SK-N-SH (cell line): ENCODE measurements around the gene ATP1A4.

Source experiments
- EP300 ChIP-seq, 2 experiments: IDR thresholded peaks; 2 replicates each; pipeline versions ENCODE4 v1.4.0 to v1.6.1; 2012; ENCODE audit warnings: borderline replicate concordance in 1 of 2, low read depth in 1 of 2, low read length in 1 of 2
- MXI1 ChIP-seq: IDR thresholded peaks from 2 replicates; pipeline ENCODE4 v1.6.1; 2012; ENCODE audit warnings: mild to moderate bottlenecking, low read depth, low read length, improper control_type of control experiment
- POLR2AphosphoS5 ChIP-seq: IDR thresholded peaks from 2 replicates; pipeline ENCODE4 v1.6.1; 2012; ENCODE audit warnings: low read depth, low read length
- TAF1 ChIP-seq: IDR thresholded peaks from 2 replicates; pipeline ENCODE4 v1.6.1; 2012; ENCODE audit warnings: low read depth, mild to moderate bottlenecking, low read length, moderate library complexity, borderline replicate concordance
- TF ChIP-seq, protein P1 (sequence below): fragments of 150-350 bp; IDR thresholded peaks from 2 replicates; pipeline ENCODE4 v1.6.1; 2016; ENCODE audit warnings: mild to moderate bottlenecking, low read depth, low read length
- TF ChIP-seq, protein P2 (sequence below): fragments of 200-600 bp; sonication (generic); IDR thresholded peaks from 2 replicates; pipeline ENCODE4 v1.6.1; 2017; ENCODE audit warnings: antibody characterized with exemption, mild to moderate bottlenecking, moderate library complexity
- TF ChIP-seq, protein P3 (sequence below): IDR thresholded peaks from 2 replicates; pipeline ENCODE4 v1.6.1; 2012; ENCODE audit warnings: mild to moderate bottlenecking, low read depth, low read length, moderate library complexity

DNA sequence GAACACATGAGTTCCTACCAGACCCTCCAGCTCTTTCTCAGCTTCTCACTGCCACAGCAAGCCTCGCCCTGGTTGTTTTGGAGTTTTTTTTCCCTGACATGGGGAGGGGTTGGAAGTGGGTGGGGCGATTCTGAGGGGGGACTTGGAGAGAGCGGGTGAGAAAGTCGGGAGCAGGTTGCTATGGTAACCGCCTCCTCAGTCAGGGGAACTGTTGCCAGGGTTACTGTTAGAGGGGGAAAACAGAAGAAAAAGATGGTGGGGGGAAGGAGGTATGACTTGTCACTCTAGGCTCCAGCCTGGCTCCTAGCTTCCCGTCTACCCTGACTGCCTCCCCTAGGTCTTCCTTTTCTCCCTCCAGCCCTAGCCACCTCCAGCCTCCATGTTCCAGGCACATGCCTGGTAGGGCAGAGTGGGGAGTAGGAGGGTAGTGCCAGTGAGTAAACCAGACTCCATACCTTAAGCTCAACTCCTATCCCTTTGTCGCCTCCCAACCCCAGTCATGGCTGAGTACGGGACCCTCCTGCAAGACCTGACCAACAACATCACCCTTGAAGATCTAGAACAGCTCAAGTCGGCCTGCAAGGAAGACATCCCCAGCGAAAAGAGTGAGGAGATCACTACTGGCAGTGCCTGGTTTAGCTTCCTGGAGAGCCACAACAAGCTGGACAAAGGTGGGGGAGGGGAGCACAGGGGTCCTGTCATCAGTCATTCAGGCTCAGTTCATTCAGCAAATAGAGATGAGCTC is 59.8 kb downstream of the ATP1A4 start:
- TF ChIP-seq, protein P1, sequence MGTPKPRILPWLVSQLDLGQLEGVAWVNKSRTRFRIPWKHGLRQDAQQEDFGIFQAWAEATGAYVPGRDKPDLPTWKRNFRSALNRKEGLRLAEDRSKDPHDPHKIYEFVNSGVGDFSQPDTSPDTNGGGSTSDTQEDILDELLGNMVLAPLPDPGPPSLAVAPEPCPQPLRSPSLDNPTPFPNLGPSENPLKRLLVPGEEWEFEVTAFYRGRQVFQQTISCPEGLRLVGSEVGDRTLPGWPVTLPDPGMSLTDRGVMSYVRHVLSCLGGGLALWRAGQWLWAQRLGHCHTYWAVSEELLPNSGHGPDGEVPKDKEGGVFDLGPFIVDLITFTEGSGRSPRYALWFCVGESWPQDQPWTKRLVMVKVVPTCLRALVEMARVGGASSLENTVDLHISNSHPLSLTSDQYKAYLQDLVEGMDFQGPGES, result no peak
- TF ChIP-seq, protein P2, sequence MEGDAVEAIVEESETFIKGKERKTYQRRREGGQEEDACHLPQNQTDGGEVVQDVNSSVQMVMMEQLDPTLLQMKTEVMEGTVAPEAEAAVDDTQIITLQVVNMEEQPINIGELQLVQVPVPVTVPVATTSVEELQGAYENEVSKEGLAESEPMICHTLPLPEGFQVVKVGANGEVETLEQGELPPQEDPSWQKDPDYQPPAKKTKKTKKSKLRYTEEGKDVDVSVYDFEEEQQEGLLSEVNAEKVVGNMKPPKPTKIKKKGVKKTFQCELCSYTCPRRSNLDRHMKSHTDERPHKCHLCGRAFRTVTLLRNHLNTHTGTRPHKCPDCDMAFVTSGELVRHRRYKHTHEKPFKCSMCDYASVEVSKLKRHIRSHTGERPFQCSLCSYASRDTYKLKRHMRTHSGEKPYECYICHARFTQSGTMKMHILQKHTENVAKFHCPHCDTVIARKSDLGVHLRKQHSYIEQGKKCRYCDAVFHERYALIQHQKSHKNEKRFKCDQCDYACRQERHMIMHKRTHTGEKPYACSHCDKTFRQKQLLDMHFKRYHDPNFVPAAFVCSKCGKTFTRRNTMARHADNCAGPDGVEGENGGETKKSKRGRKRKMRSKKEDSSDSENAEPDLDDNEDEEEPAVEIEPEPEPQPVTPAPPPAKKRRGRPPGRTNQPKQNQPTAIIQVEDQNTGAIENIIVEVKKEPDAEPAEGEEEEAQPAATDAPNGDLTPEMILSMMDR, result no peak
- no peak for TF ChIP-seq POLR2AphosphoS5
- no peak for TF ChIP-seq TAF1
- TF ChIP-seq, protein P3, sequence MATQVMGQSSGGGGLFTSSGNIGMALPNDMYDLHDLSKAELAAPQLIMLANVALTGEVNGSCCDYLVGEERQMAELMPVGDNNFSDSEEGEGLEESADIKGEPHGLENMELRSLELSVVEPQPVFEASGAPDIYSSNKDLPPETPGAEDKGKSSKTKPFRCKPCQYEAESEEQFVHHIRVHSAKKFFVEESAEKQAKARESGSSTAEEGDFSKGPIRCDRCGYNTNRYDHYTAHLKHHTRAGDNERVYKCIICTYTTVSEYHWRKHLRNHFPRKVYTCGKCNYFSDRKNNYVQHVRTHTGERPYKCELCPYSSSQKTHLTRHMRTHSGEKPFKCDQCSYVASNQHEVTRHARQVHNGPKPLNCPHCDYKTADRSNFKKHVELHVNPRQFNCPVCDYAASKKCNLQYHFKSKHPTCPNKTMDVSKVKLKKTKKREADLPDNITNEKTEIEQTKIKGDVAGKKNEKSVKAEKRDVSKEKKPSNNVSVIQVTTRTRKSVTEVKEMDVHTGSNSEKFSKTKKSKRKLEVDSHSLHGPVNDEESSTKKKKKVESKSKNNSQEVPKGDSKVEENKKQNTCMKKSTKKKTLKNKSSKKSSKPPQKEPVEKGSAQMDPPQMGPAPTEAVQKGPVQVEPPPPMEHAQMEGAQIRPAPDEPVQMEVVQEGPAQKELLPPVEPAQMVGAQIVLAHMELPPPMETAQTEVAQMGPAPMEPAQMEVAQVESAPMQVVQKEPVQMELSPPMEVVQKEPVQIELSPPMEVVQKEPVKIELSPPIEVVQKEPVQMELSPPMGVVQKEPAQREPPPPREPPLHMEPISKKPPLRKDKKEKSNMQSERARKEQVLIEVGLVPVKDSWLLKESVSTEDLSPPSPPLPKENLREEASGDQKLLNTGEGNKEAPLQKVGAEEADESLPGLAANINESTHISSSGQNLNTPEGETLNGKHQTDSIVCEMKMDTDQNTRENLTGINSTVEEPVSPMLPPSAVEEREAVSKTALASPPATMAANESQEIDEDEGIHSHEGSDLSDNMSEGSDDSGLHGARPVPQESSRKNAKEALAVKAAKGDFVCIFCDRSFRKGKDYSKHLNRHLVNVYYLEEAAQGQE, result no peak
- TF ChIP-seq MXI1, result no peak
- no peak for TF ChIP-seq EP300 (IDR thresholded peaks at IDR 0.05; ENCODE audit: borderline replicate concordance in 1 of 2, low read depth in 1 of 2, low read length in 1 of 2)
